Skin of body (tissue), 2 donors: Measurements from ENCODE around the gene FBXO34. TPM values are rescaled to one million over a fixed set of nuclear protein-coding genes. Genes with fewer than 3 reads are reported as not detected.

Experiments used
- DNase-seq: peaks from one replicate; lab custom pipeline; 2025; lab: John Stamatoyannopoulos, UW
- total RNA-seq: library from RNA; depleted of rRNA; stranded (reverse); fragments of >200 nt; gene quantifications from one replicate; pipeline ENCODE4 v1.2.3, GENCODE V29; 2014

FBXO34 gene, protein sequence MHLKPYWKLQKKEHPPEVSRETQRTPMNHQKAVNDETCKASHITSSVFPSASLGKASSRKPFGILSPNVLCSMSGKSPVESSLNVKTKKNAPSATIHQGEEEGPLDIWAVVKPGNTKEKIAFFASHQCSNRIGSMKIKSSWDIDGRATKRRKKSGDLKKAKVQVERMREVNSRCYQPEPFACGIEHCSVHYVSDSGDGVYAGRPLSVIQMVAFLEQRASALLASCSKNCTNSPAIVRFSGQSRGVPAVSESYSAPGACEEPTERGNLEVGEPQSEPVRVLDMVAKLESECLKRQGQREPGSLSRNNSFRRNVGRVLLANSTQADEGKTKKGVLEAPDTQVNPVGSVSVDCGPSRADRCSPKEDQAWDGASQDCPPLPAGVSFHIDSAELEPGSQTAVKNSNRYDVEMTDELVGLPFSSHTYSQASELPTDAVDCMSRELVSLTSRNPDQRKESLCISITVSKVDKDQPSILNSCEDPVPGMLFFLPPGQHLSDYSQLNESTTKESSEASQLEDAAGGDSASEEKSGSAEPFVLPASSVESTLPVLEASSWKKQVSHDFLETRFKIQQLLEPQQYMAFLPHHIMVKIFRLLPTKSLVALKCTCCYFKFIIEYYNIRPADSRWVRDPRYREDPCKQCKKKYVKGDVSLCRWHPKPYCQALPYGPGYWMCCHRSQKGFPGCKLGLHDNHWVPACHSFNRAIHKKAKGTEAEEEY
- total RNA-seq: 29.7 TPM

DNA sequence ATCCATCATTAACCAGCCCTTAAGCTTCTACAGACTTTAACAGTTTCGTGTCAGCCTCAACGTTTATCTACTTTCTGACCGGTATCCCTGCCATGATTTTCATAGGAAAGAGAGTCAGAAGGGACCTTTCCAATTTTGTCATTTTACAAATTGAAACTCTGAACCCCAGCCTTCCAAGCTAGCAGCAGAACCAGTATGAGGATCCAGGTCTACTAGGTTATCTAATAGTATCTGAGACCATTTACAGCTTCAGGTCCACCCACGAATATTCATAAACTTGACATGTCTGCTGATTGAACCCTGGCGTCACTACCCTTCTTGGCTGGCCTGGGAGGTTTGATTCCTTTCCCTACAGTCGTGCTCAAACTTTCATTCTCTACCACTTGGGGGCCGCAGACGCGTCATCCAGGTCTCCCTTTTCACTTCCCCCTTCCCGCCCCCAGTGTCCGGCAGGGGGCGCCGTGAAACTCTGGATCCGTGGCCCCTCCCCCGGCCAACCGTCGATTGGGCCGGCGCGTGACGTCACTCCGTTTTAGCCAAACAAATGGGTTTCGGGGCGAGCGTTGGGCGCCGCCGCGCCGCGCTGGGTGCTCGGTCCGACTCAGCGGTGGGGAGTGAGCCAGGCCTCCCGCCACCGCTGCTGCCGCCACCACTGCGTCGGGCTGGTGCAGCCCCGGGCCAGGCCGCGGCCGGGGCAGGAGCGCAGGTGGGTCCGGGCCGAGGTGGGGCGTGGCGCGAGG lies at the start of gene FBXO34:
Gene FBXO34, plus strand, starts transcription at position 590 of the 740 bp plus-strand sequence. CDS start 78,970 bp downstream, outside the sequence.
- peak; percentile 96 for DNase-seq

DNA sequence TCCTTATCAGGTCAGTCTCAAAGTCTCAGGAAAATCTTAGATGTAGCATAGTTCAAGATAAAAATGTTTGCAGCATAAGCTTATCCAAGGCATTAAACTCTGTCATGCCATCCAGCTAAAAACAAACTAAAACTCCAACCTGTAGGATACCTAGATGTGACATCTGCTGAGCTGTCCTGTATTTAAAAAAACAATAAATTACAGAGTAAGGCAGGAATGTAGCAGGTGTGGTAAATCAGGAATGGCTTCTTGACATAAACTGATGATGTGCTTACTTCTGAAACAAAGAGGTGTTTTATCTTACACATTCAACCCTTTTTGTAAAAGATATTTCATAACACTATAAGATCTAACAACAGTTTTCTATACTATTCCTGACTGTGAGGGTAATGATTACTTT lies 49.3 kb upstream of the FBXO34 start:
- DNase-seq: no peak

DNA sequence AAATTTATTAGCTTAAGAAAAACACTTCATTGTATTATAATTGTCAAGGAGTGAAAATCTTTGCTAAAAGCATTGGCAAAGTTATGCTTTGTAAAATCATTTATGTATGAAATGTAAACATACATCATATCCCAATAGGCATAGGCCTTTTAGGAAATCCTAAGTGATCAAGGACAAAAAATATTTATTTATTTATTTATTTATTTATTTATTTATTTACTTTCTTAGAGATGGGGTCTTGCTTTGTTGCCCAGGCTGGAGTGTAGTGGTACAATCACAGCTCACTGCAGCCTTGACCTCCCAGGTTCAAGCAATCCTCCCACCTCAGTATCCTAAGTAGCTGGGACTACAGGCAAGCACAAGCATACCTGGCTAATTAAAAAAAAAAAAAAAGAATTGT lies 47.9 kb upstream of the FBXO34 start:
- DNase-seq: no peak

DNA sequence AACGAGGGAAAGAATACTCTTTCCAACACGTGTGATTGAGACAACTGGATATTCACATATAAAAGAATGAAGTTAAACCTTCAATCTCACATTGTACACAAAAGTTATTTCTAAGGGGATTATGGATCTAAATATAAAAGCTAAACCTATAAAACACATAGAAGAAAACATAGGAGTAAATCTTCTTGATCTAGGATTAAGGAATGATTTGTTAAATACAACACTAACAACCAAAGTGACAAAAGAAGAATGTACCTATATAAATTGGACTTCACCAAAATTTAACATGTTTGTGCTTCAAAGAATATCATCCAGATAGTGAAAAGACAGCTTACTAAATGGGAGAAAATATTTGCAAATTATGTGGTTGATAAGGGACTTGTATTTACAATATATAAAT lies 43.0 kb upstream of the FBXO34 start:
- no peak for DNase-seq

DNA sequence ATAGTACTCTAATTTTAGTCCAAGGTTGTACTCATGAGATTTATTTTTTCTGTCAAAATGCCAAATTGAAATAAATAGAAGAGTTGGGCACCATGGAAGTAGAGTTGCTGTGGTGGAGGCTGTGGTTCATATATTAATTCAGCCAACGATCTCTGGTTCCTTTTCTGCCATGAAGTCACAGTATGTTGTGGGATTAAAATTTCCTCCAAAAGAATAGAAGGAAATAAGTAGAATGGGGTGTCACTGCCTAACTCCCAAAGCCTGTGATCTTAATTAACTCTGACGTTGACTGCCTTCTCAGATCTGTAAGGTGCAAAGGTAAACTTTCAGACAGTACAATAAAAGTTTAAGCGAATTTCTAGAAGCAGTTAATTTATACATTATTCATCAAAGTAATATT lies 37.6 kb upstream of the FBXO34 start:
- DNase-seq: no peak

DNA sequence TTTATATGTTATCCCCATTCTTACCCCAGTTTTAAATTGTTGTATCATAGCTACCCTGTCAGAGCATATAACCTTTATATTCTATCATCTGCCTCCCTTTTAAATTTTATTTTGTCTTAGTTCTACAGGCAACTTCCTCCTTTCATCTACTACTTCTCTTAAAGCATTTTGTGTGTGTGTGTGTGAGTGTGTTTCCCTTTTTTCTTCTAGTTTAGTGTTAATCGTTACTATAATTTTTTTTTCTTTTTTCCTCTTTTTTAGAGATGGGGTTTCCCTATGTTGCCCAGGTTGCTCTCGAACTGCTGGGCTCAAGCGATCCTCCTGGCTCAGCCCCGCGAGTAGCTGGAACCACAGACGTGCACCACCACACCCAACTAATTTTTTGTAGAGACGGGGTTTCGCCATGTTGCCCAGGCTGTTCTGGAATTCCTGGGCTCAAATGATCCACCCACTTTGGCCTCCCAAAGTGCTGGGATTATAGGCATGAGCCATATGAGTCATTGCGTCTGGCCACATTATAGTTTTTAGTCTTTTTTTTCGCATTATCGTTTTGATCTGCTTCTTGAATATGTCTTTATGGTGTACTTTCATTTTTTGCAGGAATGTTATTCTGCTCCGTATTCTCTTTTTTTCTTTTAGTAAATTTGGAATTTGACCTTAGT lies 33.1 kb upstream of the FBXO34 start:
- no peak for DNase-seq

DNA sequence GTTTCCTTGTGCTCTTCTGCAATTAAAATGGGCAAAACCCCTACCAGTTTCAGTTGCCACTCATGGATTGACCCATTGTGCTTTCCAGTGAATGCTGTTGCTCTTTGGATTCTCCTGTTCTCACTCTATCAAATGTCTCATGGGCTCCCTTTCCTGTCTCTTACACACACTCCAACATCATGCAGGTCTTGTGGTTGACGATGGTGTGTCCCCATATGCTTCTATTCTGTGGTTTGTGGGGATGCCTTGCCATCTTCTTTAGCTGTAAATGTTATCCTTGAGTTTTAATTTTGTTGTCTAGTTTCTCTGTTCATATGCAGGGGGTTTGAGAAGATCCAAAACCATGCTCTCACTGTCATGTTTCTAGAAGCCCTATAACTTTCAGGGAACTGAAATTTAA lies 31.9 kb upstream of the FBXO34 start:
- no peak for DNase-seq

DNA sequence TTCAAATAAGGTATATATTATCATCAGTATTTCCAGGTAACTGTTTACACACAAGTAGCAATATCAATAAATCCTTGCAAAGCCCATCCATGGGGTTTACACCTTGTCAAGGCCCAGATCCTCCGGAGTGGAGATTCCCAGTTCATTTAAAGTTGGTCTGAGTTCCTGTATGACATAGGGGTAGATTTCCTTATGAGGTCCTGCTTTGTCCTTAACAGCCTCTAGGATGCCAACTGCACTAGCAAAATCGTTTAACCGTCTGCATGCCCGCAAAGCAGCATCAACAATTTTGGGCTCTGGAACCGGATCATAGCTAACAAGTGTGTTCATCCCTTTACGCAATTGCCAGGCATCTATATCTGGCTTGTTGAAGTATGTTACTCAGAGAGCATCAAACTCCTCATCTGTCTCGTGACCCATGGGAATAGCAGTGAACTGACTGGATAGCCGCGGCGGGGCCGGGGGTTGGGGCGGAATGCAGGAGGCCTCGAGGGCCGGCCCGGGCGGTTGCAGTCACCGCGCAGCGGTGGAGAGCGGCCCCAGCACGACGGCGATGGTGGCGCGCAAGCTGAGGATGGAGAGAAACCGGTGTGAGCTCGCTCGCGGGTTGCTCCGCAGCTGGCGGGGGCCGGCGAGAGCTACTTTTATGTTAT lies 30.6 kb upstream of the FBXO34 start:
- DNase-seq: no peak

DNA sequence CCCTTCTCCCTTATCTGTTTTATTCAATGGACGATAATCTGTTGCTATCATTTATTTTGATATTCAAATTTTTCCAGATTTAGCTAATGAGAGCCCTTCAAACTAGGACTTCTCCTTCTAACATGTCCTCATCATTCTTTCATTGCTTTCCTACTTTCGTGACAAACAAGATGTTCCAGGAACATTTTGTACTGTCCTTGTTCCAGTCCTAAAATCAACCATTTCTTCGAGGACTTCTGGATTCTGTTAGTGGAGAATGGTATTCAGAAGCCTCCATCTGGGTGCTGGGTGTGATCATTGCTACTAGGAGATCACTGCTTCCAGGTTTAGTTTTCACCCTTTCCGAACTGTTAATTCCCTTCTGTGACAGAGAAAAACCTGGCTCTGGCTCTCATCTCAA lies 29.5 kb upstream of the FBXO34 start:
- DNase-seq: no peak

DNA sequence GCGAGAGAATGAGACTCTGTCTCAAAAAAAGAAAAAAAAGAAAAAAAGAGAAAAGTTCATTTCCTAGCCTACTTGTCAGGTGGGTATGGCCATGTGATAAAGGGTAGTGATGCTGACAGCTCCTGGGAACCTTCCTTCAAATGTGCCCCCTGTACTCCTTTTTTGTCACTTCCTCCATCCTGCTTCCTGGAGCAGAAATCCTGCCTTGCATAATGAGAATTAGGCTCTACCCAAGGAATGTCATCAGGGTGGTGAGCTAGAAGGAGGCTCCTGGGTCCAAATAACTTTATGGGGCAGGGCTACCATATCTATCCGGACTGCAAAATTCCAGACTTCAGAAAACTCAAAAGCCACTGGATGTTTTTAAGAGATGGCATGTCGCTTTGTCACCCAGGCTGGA lies 27.8 kb upstream of the FBXO34 start:
- DNase-seq: no peak

DNA sequence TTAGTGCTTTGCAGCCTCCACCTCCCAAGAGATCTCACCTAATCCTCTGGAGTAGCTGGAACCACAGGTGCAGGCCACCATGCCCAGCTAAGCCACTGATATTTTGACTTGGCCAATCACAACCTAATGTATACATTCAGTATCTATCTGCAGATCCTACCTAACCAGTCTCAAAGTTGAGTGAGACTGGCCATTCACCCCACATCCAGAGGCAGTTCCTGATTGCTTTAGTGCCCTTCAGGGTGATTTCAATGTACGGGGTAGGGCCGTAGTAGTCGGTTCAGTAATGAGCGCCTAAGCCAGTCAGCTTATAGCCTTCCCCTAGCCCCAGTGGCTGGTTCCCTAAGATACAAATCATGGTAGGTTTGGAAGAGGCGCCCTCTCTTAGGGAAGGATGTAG lies 27.4 kb upstream of the FBXO34 start:
- no peak for DNase-seq

DNA sequence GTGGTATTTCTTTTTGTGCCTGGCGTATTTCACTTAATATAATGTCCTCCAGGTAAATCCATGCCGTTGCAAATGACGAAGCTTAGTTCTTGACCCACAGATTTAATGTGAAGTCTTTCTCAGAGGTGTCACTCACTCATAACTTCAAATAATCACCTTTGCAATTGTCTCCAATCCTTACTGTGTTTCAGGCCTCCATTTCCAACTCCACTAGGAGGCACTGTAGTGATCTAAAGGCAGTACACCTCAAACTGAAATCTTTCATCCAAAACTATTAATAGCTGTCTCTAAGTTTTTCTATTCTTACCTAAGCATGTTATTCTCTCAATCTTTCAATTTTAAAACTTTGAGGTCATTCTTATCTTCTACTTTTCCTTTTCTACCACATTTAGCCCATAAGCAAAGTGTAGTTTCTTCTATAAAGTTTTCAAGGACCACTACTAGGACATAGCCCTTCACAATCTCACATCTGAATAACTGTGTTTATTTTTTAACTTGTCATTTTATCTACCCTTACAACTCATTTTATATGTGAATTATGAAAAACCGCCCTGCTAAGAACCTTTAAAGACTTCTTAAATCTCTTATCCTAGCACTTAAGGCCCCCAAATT lies 25.5 kb upstream of the FBXO34 start:
- no peak for DNase-seq

DNA sequence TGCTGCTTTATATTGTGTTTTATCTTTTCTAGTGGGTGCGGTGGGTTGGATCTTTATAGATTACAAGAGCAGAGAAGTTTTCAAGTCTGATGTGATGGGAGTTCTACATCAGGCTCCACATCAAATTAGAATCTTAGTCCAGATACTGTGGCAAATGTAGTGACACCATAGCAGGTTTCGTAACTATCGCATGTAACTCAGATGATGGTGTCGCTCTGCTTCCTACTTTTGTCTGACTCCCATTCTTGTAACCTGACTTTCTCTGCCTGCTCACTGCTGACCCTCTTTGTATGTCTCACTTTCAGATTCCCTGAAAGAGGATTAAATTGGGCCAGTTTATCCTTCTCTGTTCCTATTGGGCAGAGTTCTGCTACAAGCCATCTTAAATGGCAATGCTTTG lies 22.8 kb upstream of the FBXO34 start:
- no peak for DNase-seq

DNA sequence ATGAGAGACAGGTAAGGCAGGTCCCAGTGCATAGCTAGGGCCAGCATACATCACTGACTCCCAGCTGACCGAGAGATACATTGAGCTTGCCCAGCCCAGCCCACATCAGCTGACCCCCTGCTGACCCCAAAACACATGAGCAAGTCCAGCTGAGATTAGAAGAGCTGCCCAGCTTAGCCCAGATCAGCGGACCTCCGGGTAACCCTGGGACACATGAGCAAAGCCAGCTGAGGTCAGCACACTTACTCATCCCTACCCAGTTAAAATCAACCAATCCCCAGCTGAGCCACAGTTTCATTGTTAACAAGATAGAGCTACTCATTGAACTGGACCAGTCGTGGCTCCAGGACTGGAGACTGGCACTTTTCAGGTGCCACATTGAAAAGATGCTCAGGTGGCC lies 21.8 kb upstream of the FBXO34 start:
- no peak for DNase-seq

DNA sequence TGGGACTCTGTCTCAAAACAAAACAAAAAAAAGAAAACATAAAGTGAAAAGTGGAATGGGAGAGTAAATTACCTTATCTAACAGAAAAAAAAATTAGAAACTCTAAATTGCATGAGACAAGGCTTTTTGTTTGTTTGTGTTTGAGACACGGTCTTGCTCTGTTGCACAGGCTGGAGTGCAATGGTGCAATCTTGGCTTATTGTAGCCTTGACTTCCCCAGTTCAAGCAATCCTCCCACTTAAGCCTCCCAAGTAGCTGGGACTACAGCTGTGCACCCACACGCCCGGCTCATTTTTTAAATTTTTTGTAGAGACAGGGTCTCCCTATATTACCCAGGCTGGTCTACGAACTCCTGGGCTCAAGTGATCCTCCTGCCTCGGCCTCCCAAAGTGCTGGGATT lies 17.9 kb upstream of the FBXO34 start:
- no peak for DNase-seq

DNA sequence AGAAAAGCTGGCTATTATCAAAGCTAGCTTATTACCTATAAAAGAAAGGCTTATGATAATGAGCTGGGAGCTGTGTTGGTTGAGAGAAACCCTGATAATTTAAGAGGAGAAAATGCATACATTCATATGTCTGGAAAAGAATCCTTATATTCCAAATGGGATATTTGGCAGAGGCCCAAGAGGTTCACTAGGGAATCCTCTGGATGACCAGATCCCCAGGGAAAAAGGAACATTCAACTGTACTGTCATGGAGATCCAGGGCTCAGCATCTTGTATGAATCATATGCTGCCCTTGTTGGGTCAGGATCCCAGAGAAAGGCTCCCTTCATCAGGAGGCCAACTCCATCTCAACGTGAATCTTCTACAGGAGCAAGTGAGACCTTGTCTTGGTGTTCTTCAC lies 16.6 kb upstream of the FBXO34 start:
- no peak for DNase-seq

DNA sequence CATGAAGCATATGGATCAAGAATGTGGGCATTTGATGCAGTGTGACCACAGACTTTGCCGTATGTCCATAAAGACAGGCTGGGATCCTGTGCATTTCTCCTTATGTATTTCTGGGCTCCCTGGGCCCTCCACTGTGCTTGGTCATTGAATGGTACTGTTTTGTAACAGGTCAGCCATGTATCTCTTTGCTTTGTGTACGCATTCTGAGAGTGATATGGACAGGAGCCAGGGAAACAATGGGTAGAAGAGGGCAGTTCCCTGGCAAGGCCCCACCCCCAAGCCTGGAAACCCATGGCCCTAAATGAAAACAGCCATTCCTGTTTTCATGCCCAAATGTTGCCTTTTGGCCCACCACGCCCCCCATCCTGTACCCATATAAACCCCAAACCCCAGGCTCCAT lies 15.2 kb upstream of the FBXO34 start:
- no peak for DNase-seq

DNA sequence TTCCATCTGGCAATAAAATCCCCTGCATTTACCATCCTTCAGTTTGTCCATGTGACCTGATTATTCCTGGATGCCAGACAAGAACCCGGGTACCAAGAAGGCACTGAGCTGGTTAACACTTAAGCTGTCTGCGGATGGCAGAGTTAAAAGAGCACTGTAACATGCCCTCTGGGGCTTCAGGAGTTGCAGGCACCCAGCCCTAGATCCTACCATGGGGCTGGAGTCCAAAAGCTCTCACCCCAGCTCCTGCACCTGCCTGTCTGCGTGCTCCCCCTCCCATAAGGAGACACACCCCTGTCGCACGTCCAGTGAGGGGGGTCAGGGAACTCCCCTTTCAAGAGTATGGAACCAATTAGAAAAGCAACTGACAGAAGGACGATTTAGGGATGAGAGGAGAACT lies 14.6 kb upstream of the FBXO34 start:
- no peak for DNase-seq

DNA sequence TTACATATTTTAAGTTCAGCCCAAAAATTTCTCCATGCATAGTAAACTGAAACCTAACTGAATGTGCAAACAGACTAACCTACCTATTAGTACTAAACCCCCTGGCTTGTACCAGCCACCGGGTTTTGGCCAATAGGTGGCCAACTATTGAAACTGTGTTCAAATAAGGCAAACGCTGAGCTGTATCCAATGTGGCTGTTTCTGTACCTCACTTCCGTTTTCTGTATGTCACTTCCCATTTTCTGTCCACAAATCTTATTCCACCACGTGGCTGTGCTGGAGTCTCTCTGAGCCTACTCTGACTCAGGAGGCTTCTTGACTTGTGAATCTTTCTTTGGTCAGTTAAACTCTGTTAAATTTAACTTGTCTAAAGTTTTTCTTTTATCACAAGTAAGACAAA lies 6.0 kb upstream of the FBXO34 start:
- no peak for DNase-seq

DNA sequence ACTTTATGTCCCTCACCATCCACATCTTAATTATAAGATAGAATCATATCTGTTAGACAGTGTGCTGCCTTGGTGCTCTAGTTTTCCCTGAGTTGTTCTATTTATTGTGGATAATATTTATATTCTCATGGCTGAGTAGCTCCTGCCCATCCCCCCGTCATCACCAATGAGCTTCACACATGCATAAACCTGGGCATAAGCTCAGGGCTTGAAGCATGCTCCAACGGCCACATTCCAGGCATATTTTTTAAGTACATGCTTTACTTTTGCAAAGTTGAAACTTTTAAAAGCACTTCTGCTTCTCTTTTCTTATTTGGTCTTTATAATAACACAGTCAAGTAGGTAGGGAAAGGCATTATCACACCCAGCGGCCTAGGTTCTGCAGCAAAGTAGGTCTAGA lies 3.4 kb upstream of the FBXO34 start:
- DNase-seq: no peak
